Rectal smooth muscle tissue (tissue), 1 donor: ENCODE measurements around the gene EVC2.

Experiments used
- H3K27ac ChIP-seq: one replicate; pipeline ENCODE4 v1.7.0; 2013; ENCODE audit warnings: low read depth, low read length, inconsistent platforms
- H3K27me3 ChIP-seq: one replicate; pipeline ENCODE4 v1.7.0; 2013; ENCODE audit warnings: low read length; ENCODE audit not compliant: control insufficient read depth, insufficient read depth
- H3K36me3 ChIP-seq: one replicate; pipeline ENCODE4 v1.7.0; 2013; ENCODE audit warnings: low read length; ENCODE audit not compliant: control insufficient read depth, insufficient read depth
- H3K4me1 ChIP-seq: one replicate; pipeline ENCODE4 v1.7.0; 2013; ENCODE audit warnings: low read length; ENCODE audit not compliant: control insufficient read depth, insufficient read depth
- H3K4me3 ChIP-seq: one replicate; pipeline ENCODE4 v1.7.0; 2013; ENCODE audit warnings: low read length
- H3K9ac ChIP-seq: one replicate; pipeline ENCODE4 v1.7.0; 2013; ENCODE audit warnings: low read length

Gene EVC2

GRCh38 chr4:5574386-5574785 is 134.0 kb downstream of the EVC2 start:
- Histone ChIP-seq H3K27me3 (no peaks in the 10 kb centered on the region), H3K9ac (no peak overlapping the region), H3K27ac (no peak overlapping the region), H3K4me3 (no peak overlapping the region), H3K36me3 (peaks cover 7% of the 10 kb centered on the region), H3K4me1 (no peaks in the 10 kb centered on the region)

GRCh38 chr4:5573965-5574364 is 134.4 kb downstream of the EVC2 start:
- Histone ChIP-seq H3K4me3 (no peak overlapping the region), H3K4me1 (no peaks in the 10 kb centered on the region), H3K9ac (no peak overlapping the region), H3K27ac (no peak overlapping the region), H3K27me3 (no peaks in the 10 kb centered on the region), H3K36me3 (peaks cover 7% of the 10 kb centered on the region)

- Histone ChIP-seq H3K9ac (no peak overlapping the region), H3K4me3 (no peak overlapping the region), H3K27me3 (no peaks in the 10 kb centered on the region), H3K27ac (no peak overlapping the region), H3K36me3 (peaks cover 7% of the 10 kb centered on the region), H3K4me1 (no peaks in the 10 kb centered on the region)
Measured at GRCh38 chr4:5572751-5573150, 135.6 kb downstream of the EVC2 start.

GRCh38 chr4:5572114-5572513 is 136.2 kb downstream of the EVC2 start:
- H3K27ac ChIP-seq, result no peak overlapping the region
- H3K4me3 ChIP-seq, result no peak overlapping the region
- no peaks in the 10 kb centered on the region for H3K4me1 ChIP-seq
- H3K36me3 ChIP-seq, result peaks cover 7% of the 10 kb centered on the region
- no peaks in the 10 kb centered on the region for H3K27me3 ChIP-seq
- H3K9ac ChIP-seq, result no peak overlapping the region

GRCh38 chr4:5571646-5572045 is 136.7 kb downstream of the EVC2 start:
- Histone ChIP-seq H3K4me3 (no peak overlapping the region), H3K27me3 (no peaks in the 10 kb centered on the region), H3K27ac (no peak overlapping the region), H3K36me3 (peaks cover 7% of the 10 kb centered on the region), H3K9ac (no peak overlapping the region), H3K4me1 (no peaks in the 10 kb centered on the region)

- no peak overlapping the region for H3K9ac ChIP-seq
- H3K4me1 ChIP-seq, result no peaks in the 10 kb centered on the region
- peaks cover 5% of the 10 kb centered on the region for H3K36me3 ChIP-seq
- H3K27ac ChIP-seq, result no peak overlapping the region
- no peak overlapping the region for H3K4me3 ChIP-seq
- no peaks in the 10 kb centered on the region for H3K27me3 ChIP-seq
Measured at GRCh38 chr4:5569451-5569850, 138.9 kb downstream of the EVC2 start.

GRCh38 chr4:5568931-5569330 is 139.4 kb downstream of the EVC2 start:
- H3K36me3 ChIP-seq, result peaks cover 5% of the 10 kb centered on the region
- H3K27me3 ChIP-seq, result no peaks in the 10 kb centered on the region
- H3K4me1 ChIP-seq, result no peaks in the 10 kb centered on the region
- no peak overlapping the region for H3K9ac ChIP-seq
- no peak overlapping the region for H3K27ac ChIP-seq
- H3K4me3 ChIP-seq, result no peak overlapping the region

- H3K27me3 ChIP-seq, result no peaks in the 10 kb centered on the region
- H3K4me1 ChIP-seq, result no peaks in the 10 kb centered on the region
- no peak overlapping the region for H3K27ac ChIP-seq
- no peak overlapping the region for H3K9ac ChIP-seq
- peaks cover 5% of the 10 kb centered on the region for H3K36me3 ChIP-seq
- no peak overlapping the region for H3K4me3 ChIP-seq
Measured at GRCh38 chr4:5568336-5568735, 140.0 kb downstream of the EVC2 start.

- H3K36me3 ChIP-seq, result peaks cover 5% of the 10 kb centered on the region
- no peak overlapping the region for H3K4me3 ChIP-seq
- no peak overlapping the region for H3K9ac ChIP-seq
- no peak overlapping the region for H3K27ac ChIP-seq
- H3K4me1 ChIP-seq, result no peaks in the 10 kb centered on the region
- H3K27me3 ChIP-seq, result no peaks in the 10 kb centered on the region
Measured at GRCh38 chr4:5566991-5567390, 141.4 kb downstream of the EVC2 start.

GRCh38 chr4:5566526-5566925 is 141.8 kb downstream of the EVC2 start:
- no peak overlapping the region for H3K4me3 ChIP-seq
- H3K27ac ChIP-seq, result no peak overlapping the region
- H3K27me3 ChIP-seq, result no peaks in the 10 kb centered on the region
- H3K36me3 ChIP-seq, result peaks cover 5% of the 10 kb centered on the region
- H3K9ac ChIP-seq, result no peak overlapping the region
- no peaks in the 10 kb centered on the region for H3K4me1 ChIP-seq

- no peak overlapping the region for H3K9ac ChIP-seq
- no peak overlapping the region for H3K27ac ChIP-seq
- no peaks in the 10 kb centered on the region for H3K4me1 ChIP-seq
- H3K27me3 ChIP-seq, result no peaks in the 10 kb centered on the region
- peaks cover 6% of the 10 kb centered on the region for H3K36me3 ChIP-seq
- no peak overlapping the region for H3K4me3 ChIP-seq
Measured at GRCh38 chr4:5563856-5564255, 144.5 kb downstream of the EVC2 start.

GRCh38 chr4:5562476-5562875 is 145.9 kb downstream of the EVC2 start:
- H3K27ac ChIP-seq, result no peak overlapping the region
- no peak overlapping the region for H3K9ac ChIP-seq
- no peaks in the 10 kb centered on the region for H3K27me3 ChIP-seq
- no peak overlapping the region for H3K4me3 ChIP-seq
- peaks cover 8% of the 10 kb centered on the region for H3K36me3 ChIP-seq
- no peaks in the 10 kb centered on the region for H3K4me1 ChIP-seq

- no peak overlapping the region for H3K9ac ChIP-seq
- no peaks in the 10 kb centered on the region for H3K4me1 ChIP-seq
- H3K27ac ChIP-seq, result no peak overlapping the region
- peaks cover 8% of the 10 kb centered on the region for H3K36me3 ChIP-seq
- no peak overlapping the region for H3K4me3 ChIP-seq
- H3K27me3 ChIP-seq, result no peaks in the 10 kb centered on the region
Measured at GRCh38 chr4:5561286-5561685, 147.1 kb downstream of the EVC2 start.
